GM12873 (cell line): ENCODE data around the gene KLK12.

Experiments
- TF ChIP-seq, protein P1 (sequence below): IDR thresholded peaks from 2 replicates; pipeline ENCODE4 v1.5.1; 2012; ENCODE audit warnings: low read depth, mild to moderate bottlenecking, moderate library complexity, low read length, control low read depth; ENCODE audit not compliant: insufficient read depth; ENCODE audit errors: missing control alignments

KLK12 gene

DNA sequence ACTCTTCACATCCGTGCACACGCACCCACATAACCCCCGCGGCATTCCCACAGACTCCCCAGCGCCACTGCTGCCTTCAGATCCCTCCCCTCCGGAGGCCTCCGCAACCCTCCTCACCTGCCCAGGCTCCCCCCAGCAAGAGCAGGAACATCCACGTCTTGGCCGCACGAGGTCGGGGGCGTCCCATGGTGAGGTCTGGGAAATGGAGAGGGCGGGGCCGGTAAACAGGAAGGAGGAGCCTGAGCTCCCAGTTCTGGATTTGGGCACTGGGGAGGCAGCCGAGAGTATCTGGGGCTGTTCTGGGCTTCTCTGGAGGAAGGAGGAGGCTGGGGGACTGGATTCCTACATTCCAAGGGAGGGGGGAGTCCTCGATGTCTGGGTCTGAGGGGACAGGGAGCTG lies 33.8 kb downstream of the KLK12 start:
- TF ChIP-seq, protein P1, sequence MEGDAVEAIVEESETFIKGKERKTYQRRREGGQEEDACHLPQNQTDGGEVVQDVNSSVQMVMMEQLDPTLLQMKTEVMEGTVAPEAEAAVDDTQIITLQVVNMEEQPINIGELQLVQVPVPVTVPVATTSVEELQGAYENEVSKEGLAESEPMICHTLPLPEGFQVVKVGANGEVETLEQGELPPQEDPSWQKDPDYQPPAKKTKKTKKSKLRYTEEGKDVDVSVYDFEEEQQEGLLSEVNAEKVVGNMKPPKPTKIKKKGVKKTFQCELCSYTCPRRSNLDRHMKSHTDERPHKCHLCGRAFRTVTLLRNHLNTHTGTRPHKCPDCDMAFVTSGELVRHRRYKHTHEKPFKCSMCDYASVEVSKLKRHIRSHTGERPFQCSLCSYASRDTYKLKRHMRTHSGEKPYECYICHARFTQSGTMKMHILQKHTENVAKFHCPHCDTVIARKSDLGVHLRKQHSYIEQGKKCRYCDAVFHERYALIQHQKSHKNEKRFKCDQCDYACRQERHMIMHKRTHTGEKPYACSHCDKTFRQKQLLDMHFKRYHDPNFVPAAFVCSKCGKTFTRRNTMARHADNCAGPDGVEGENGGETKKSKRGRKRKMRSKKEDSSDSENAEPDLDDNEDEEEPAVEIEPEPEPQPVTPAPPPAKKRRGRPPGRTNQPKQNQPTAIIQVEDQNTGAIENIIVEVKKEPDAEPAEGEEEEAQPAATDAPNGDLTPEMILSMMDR = no peak

DNA sequence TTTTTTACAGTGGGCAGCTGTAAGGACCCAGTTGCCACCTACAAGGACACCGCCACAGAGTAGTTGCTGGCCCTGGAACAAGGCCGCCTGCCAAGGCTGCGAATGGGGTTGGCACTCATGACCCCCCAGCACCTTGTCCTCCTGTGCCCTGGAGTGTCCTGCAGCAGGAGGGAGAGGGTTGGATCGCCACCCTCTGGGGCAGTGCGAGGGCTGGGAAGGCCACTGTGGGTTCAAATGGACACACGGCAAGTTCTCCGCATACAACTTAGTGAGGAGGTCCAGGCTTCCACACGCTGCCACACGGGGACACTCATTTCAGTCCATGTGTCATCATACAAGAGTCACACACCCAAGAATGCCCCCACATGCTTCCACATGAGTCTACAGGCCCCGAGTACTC lies 34.4 kb downstream of the KLK12 start:
- TF ChIP-seq, protein P1 = no peak

DNA sequence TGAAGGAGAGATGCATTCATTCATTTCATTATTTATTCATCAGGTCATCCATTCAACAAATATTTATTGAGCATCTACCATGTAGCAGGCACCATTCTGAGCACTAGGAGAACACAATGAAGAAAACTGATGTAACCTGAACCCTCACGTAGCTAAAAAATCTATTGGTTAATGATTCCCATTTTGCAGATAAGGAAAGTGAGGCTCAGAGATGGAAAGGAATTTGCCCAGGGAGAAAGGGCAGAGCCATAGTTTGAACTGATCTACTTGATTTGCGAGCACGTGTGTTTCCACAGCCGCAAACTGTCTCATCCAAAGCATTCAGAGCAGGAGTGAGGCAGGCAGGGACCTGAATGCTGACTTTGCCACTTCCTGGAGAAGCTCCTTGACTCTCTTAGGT lies 36.1 kb downstream of the KLK12 start:
- TF ChIP-seq, protein P1 = no peak

DNA sequence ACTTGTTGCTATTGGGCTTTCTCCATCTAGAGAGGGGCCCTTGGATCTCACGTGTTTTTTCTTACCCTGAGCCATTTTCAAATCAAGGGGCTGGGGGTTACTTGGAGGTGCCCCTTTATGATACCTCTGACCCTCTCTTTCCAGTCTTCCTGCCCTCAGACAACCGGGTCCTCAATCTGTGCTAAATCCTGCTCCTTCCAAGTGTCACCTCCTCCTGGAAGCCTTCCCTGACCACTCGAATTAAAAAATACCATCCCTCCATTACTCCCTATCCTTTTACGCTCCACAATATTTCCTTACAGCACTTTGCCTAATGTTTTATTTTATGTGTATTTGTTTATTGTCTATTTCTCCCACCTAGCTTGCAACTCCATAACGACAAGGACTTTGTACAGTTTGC lies 36.7 kb downstream of the KLK12 start:
- TF ChIP-seq, protein P1 = no peak

DNA sequence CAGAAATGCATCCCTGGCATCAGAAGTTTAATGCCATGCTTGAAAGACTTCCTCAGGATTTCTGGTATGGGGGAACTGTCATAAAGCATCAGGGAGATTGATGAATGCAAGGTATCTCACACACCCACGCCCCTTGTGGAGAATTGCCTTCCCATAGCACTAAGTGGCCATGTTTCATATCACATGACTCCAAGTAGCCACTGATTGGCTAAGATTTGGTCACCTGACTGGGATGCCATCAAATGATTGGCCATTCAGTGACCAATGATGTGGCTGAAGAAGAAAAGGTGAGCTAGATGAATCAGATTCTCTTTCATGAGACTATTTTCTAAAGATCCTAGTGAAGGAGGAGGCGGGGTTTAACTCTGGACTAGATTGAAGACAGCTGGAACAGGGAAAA lies 40.7 kb downstream of the KLK12 start:
- TF ChIP-seq, protein P1 = no peak

DNA sequence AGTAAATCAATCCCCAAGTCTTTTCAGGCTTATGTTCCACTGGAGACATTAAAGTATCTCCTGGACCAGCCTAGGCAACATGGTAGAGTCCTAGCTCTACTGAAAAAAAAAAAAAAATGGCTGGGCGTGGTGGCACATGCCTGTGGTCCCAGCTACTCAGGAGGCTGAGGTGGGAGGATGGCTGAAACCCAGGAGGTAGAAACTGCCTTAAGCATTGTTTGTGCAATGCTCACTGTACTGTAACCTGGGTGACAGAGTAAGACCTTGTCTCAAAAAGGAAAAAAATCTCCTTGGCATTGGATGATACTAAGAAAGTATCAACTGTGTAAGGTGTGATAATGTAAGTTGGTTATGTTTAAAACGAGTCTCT lies 42.2 kb downstream of the KLK12 start:
- TF ChIP-seq, protein P1 = no peak

DNA sequence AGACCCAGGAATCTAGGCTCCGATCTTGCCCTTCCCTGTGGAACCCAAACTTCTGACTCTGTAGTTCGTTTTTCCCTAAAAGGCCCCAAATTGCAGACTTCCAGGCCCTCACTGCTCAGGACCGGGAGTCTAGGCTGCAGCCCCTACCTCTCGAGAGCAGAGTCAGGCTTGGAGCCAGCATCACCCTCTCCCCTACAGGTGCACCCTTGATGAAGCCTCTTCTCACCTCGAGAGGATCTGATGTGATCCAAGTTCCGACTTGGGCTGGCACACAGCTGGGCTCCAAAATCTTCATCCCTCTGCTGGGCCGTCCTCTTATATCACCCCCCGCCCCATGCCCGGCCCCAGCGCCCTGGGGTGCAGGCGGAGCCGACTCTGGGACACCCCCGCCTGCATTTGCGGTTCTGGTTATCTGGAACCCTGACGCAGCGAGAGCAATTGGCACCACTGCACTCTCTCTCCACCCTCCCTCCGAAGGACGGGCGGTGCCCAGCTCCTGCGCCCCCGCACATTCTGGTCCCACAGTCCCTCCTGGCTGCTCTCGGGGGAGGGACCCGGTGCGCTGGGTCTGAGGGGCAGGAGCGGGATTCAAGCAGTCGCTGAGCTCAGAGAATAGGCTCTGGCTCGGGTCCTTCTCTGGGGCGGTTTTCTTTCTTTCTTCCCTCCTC lies 51.0 kb downstream of the KLK12 start, which contains the start of gene KLK7:
Gene KLK7, minus strand, starts transcription at position 293 of the 668 bp plus-strand sequence. CDS start 1,518 bp downstream, outside the sequence.
- TF ChIP-seq, protein P1 = no peak
